GM21423 (cell line): ENCODE results near the gene TIMM17A.
"Not testable (repeated sequence)": the region's sequence is repeated elsewhere in the genome, so short reads cannot be mapped to it uniquely, and the experiment has no call there.

Experiments
- ATAC-seq: cut with Tn5 transposase; IDR thresholded peaks from one replicate; pipeline ENCODE4 v1.9.1; 2021; ENCODE audit warnings: mild to moderate bottlenecking, moderate library complexity; ENCODE audit not compliant: unreplicated experiment

Gene TIMM17A

GRCh38 chr1:202014060-202014459, 58.8 kb downstream of the TIMM17A start:
- ATAC-seq: no peak

DNA sequence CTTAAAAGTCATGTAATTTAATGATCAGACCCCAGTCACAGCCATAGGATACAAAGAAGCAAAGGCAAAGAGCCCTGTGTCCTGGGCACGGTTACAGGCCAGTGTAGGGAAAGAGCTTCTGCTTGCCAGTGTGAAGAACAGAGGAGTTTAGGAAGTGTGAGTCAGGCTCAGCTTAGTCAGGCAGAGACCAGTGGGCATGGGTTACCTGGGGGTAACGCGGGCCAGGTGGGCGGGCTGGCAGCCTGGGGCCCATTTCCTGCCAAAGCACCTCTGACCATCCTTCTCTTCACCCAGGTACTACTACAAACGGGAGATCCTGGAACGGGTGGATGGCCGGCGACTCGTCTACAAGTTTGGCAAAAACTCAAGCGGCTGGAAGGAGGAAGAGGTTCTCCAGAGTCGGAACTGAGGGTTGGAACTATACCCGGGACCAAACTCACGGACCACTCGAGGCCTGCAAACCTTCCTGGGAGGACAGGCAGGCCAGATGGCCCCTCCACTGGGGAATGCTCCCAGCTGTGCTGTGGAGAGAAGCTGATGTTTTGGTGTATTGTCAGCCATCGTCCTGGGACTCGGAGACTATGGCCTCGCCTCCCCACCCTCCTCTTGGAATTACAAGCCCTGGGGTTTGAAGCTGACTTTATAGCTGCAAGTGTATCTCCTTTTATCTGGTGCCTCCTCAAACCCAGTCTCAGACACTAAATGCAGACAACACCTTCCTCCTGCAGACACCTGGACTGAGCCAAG, 59.8 kb downstream of the TIMM17A start:
- ATAC-seq: no peak

- ATAC-seq: no peak
Observed at GRCh38 chr1:202015662-202015937, 60.3 kb downstream of the TIMM17A start.

DNA sequence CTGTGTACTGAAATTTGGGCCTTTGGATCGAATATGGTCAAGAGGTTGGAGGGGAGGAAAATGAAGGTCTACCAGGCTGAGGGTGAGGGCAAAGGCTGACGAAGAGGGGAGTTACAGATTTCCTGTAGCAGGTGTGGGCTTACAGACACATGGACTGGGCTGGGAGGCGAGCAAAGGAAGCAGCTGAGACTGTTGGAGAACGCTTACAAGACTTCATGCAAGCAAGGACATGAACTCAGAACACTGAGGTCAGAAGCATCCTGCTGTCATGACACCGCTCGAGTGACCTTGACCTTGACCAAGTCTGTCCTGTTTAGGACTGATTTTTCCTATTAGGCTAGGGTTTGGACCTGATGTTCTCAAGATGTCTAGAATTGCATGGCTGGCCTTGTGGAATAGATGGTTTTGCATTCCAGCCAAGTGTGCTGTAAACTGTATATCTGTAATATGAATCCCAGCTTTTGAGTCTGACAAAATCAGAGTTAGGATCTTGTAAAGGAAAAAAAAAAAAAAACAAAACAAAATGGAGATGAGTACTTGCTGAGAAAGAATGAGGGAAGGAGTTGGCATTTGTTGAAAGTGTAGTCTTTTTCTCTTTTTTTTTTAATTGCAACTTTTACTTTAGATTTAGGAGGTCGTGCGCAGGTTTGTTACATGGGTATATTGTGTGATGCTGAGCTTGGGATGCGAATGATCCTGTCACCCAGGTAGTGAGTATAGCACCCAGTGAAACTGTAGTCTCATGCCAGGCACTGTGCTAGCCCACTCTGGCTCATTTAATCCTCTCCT, 60.9 kb downstream of the TIMM17A start:
- ATAC-seq: no peak

DNA sequence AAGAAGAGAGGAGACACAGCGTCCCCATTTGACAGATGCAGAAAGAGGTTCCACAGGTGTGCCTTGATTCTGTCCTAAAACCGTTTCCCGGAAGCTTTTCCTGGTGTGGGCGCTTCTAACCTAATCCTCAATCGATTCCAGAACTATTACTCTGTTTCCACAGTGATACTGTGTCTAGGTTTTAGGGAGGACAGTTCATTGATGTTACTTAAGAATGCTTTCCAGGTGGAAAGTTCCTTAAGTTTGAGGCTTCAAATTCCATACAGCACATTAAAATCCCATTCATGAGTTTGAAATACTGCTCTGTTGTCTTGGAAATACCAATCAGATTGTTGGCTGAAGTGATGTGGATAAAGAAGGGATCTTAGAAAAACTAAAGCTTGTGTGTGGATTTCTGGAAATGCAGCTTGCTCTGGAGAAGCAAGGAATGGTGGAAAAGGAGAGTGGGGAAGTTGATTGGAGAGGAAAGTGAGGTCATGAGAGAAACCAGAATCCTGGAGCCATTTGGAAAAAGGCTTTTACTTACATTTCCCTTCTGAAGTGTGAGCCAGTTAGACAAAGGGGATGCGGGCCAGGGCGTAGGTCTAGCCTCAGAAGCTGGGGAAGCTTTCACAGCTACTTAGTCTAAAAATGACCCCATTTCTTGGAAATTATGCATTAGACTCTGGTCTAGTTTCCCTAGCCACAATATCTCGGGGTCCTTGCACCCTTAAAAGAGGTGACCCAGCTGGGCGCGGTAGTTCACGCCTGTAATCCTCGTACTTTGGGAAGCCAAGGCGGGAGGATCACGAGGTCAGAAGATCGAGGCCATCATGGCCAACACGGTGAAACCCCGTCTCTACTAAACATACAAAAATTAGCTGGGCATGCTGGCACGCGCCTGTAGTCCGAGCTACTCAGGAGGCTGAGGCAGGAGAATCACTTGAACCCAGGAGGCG, 61.8 kb downstream of the TIMM17A start:
- ATAC-seq: no peak

- no peak for ATAC-seq
Observed at GRCh38 chr1:202017749-202018467, 62.6 kb downstream of the TIMM17A start.

GRCh38 chr1:202018468-202019234, 63.3 kb downstream of the TIMM17A start:
- no peak for ATAC-seq

GRCh38 chr1:202019235-202019558, 63.9 kb downstream of the TIMM17A start:
- ATAC-seq: not testable (repeated sequence)
